T-helper 17 cell (primary cell): Measurements from ENCODE around the gene GPR4. TPM values are rescaled to one million over a fixed set of nuclear protein-coding genes. Genes with fewer than 3 reads are reported as not detected.
"Not testable (repeated sequence)": the region's sequence is repeated elsewhere in the genome, so short reads cannot be mapped to it uniquely, and the experiment has no call there.

Experiments
- ATAC-seq: fragments of 150-1000 bp; cut with Tn5 transposase; 2 replicates; pipeline ENCODE4 v1.10.0; 2021; ENCODE audit warnings: mild to moderate bottlenecking, moderate library complexity
- DNase-seq, 3 donors: peaks; one replicate each; pipeline versions ENCODE4 v3.0.0 to v3.0.0-alpha.2; 2020 to 2021
- H3K9me3 ChIP-seq: one replicate; pipeline ENCODE4 v1.7.0; 2013; ENCODE audit warnings: low read length, mild to moderate bottlenecking; ENCODE audit not compliant: control insufficient read depth, poor library complexity, severe bottlenecking
- H3K27ac Mint-ChIP-seq: one replicate; pipeline ENCODE4 v1.8.0; 2022; ENCODE audit warnings: mild to moderate bottlenecking, moderate library complexity, mixed read lengths
- H3K27me3 Mint-ChIP-seq: one replicate; pipeline ENCODE4 v1.8.0; 2022; ENCODE audit warnings: mixed read lengths
- H3K36me3 Mint-ChIP-seq: one replicate; pipeline ENCODE4 v1.8.0; 2022; ENCODE audit warnings: low read depth, mixed read lengths
- H3K4me1 Mint-ChIP-seq: one replicate; pipeline ENCODE4 v1.8.0; 2022; ENCODE audit warnings: mild to moderate bottlenecking, mixed read lengths
- H3K4me3 Mint-ChIP-seq: one replicate; pipeline ENCODE4 v1.8.0; 2022; ENCODE audit warnings: mild to moderate bottlenecking, moderate library complexity, mixed read lengths
- total RNA-seq, 4 donors: library from RNA in 2 of 4; stranded (reverse) in 2 of 4; gene quantifications; one replicate each; pipeline ENCODE4 v1.2.3 and lab custom pipeline; 2022 to 2026

GPR4 gene
- total RNA-seq, 2 donors from 2014 or later: not detected

DNA sequence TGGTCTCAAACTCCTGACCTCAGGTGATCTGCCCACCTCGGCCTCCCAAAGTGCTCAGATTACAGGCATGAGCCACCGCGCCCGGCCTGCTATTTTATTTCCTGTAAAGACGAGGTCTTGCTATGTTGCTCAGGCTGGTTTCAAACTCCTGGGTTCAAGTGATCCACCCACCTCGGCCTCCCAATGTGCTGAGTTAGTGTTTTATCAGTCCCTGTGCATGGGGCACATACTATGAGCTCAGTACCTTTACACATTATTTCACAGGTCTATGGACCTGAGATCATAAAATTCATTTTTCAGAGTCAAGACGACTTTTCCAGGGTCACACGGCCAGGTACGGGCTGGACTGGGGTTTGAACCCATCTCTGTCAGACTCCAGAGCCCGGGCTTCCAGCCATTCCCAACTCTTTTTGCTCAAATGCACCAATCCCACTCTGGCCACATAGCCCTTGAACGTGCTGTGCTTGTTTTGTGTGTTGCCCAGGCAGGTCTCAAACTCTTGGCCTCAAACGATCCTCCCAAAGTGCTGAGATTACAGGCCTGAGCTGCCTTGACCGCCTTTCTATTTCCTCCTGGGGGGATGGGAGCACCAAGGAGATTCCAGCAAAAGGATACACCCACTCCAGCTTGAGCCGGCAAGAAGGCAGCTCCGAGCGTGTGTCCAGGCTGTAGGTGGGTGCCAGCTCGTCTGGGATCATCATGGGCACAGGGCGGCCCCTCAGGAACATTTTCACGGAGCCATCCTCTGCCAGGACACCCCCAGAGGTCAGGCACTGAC is 36.1 kb upstream of the GPR4 start:
- peak overlapping the region; percentile 94 for H3K4me3 Mint-ChIP-seq
- DNase-seq (no peak), ATAC-seq (no peak)
- no peaks in the 10 kb centered on the region for H3K9me3 ChIP-seq
- peaks cover 26% of the 10 kb centered on the region for H3K4me1 Mint-ChIP-seq
- H3K27me3 Mint-ChIP-seq: no peaks in the 10 kb centered on the region
- H3K36me3 Mint-ChIP-seq: no peaks in the 10 kb centered on the region
- H3K27ac Mint-ChIP-seq: peak overlapping the region; percentile 80

DNA sequence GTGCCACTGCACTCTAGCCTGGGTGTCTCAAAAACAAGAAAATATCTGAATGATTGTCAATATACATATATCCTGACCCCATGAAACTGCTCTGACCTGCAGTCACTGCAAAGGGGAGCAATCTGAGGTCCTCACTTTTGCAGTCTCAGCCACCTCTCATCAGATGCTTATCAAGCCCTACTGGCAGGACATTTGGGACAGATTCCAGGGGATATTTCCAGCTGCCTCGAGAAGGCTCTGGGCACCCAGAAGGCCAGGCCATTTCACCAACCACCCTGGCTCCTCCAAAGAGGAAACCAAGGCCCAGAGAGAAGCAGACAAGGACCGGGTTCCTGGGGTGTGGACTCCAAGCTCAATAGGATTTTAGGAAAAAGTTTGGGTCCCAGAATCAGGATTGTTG is 34.9 kb upstream of the GPR4 start:
- Mint-ChIP-seq H3K4me1 (peaks cover 19% of the 10 kb centered on the region), H3K36me3 (no peaks in the 10 kb centered on the region), H3K27me3 (no peaks in the 10 kb centered on the region), H3K4me3 (no peak overlapping the region), H3K27ac (no peak overlapping the region)
- no peaks in the 10 kb centered on the region for H3K9me3 ChIP-seq
- ATAC-seq: no peak
- DNase-seq: no peak

DNA sequence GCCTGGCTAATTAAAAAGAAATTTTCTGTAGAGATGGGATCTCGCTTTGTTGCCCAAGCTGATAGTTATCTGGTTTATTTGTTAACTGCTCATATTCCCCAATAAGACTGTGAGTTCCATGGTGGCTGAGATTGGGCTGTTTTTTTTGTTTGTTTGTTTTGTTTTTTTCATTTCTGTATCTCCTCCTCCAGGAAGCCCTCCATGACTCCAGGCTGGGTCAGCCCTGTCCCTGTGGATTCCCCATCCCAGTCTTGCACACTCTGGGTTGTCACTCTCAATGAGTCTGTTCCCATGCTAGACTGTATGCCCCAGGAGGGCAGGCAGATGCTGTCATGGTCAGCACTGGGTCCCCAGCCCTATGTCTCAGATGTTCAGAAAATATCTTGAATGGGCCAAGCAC is 34.3 kb upstream of the GPR4 start:
- DNase-seq (no peak), ATAC-seq (no peak)
- Mint-ChIP-seq H3K4me1 (peaks cover 14% of the 10 kb centered on the region), H3K27me3 (no peaks in the 10 kb centered on the region), H3K27ac (no peak overlapping the region), H3K4me3 (no peak overlapping the region), H3K36me3 (no peaks in the 10 kb centered on the region)
- no peaks in the 10 kb centered on the region for H3K9me3 ChIP-seq

DNA sequence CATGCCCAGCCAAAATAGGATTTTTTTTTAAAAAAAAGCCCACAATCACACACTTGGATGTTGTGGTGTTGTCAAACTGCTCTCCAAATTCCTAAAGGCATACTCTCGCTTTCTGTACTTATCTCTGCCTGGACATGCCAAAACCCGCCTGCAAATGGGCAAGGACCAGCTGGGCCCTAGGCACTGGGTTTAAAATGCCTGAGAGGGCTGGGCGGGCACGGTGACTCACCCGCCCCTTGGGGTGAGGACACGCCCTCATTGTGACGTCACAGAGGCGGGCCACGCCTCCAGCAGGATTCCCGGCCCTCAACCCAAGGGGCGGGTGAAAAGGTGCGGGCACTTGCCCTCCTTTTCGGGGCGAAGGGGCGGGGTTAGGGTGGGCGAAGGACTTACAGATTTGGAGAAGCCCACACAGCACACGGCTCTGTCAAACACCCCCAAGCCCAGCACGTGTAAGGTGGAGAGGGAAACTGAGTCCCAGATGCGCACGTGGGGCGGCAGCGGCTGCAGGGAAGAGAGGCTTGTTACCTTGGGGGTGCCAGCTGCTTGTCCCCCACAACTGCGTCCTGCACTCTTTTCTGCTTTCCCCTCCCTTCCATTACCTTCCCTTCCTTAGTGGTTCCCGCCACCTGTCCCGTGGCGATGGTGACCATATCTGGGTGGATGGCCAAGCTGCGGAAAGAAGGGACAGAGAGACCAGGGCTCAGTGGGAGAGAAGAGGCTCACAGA is 30.6 kb upstream of the GPR4 start:
- no peak overlapping the region for H3K4me3 Mint-ChIP-seq
- DNase-seq (peak in 2 of 3 donors; percentile 24 to 34), ATAC-seq (peak; percentile 39)
- no peaks in the 10 kb centered on the region for H3K4me1 Mint-ChIP-seq
- H3K27me3 Mint-ChIP-seq: no peaks in the 10 kb centered on the region
- H3K36me3 Mint-ChIP-seq: no peaks in the 10 kb centered on the region
- no peak overlapping the region for H3K27ac Mint-ChIP-seq
- H3K9me3 ChIP-seq: no peaks in the 10 kb centered on the region

DNA sequence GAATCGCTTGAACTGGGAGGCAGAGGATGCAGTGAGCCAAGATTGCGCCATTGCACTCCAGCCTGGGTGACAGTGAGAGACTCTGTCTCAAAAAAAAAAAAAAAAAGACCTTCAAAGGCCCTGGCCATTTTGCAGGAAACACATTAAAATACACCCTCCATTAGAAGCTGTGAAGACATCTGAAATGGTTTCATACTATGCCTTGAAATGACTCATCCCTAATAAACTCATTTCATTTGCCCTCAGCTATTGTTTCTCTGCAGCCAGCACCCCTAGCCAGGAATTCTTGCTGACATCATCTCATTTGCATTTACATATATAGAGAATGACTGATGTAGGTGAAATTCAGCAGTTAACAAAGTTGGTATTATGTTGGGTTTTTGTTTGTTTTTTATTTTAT is 28.5 kb upstream of the GPR4 start:
- no peak for DNase-seq
- Mint-ChIP-seq H3K4me3 (no peak overlapping the region), H3K27me3 (no peaks in the 10 kb centered on the region), H3K27ac (no peak overlapping the region), H3K4me1 (no peaks in the 10 kb centered on the region), H3K36me3 (peaks cover 4% of the 10 kb centered on the region)
- no peaks in the 10 kb centered on the region for H3K9me3 ChIP-seq
- no peak for ATAC-seq

DNA sequence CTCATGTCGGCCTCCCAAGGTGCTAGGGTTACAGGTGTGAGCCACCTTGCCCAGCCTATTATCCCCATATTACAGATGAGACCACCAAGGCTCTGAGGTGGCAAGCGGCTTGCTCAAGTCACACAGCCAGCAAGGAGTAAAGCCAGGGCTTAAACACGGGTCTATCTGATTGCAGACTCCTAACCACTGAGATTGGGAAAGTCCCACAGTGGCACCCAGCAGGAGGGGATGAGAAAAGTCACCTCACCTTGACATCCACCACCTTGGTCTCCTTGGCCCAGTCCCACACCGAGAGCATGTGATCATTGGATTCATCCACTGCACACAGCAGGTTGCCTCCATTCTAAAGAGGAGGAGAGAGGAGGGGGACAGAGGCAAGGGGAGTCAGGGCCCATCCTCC is 27.7 kb upstream of the GPR4 start:
- H3K27me3 Mint-ChIP-seq: no peaks in the 10 kb centered on the region
- ATAC-seq: no peak

DNA sequence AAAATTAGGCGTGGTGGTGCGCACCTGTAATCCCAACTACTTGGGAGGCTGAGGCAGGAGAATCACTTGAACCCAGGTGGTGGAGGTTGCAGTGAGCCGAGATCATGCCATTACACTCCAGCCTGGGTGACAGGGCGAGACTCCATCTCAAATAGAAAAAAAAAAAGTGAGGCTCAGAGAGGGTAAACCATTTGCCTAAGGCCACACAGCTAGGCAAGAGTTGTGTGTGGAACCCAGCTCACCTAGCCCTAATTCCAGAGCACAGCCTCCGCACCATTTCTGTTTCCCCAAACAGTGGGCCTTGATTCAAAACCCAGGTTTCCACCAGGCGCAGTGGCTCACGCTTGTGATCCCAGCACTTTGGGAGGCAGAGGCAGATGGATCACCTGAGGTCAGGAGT is 26.2 kb upstream of the GPR4 start:
- not testable (repeated sequence) for DNase-seq, H3K27me3 Mint-ChIP-seq, H3K27ac Mint-ChIP-seq, ATAC-seq, H3K4me3 Mint-ChIP-seq, H3K4me1 Mint-ChIP-seq, H3K9me3 ChIP-seq
- peaks cover 10% of the 10 kb centered on the region for H3K36me3 Mint-ChIP-seq

More for the DNA sequence above, 27.7 kb upstream of the GPR4 start:
- Mint-ChIP-seq H3K4me3 (no peak overlapping the region), H3K4me1 (no peaks in the 10 kb centered on the region), H3K27ac (peak overlapping the region; percentile 49), H3K36me3 (peaks cover 4% of the 10 kb centered on the region)
- no peak for DNase-seq
- H3K9me3 ChIP-seq: no peaks in the 10 kb centered on the region

DNA sequence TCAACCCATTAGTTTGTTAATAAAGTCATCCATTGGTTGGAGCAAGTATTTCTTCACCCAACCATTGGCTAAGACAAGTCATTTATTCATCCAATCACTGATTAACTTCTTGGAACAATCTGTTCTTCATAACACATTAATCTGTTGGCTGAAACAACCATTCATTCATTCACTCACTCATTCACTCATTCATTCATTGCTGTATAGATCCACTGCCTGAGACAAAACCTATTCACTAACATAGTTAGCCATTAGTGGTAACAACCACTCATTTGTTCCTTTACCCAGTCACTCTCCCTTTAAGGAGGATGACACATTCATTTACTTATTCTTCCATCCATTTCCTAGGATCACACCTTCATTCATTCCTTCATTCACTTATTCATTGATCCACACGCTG is 22.0 kb upstream of the GPR4 start:
- Mint-ChIP-seq H3K4me3 (no peak overlapping the region), H3K36me3 (peaks cover 15% of the 10 kb centered on the region)

DNA sequence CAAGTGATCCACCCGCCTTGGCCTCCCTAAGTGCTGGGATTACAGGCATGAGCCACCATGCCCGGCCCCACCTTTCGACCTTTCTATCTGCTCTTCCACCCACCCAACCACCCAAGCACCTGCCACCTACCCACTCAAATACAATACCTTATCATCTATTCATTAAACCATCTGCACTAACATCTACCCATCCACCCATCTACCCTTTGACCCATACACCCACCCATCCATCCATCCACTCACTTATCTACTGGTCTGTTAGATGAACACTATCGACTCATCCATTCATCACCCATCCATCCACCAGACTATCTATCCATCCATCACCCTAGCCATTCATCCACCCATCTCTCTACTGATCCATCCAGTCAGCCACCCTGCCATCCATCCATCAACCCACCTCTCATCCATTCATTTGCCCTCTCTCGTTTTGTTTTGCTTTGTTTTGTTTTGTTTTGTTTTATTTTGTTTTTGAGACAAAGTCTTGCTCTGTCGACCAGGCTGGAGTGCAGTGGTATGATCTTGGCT is 20.0 kb upstream of the GPR4 start:
- no peaks in the 10 kb centered on the region for H3K9me3 ChIP-seq
- H3K36me3 Mint-ChIP-seq: peaks cover 13% of the 10 kb centered on the region
- no peaks in the 10 kb centered on the region for H3K27me3 Mint-ChIP-seq
- H3K4me3 Mint-ChIP-seq: no peak overlapping the region
- H3K27ac Mint-ChIP-seq: peak overlapping the region; percentile 51
- DNase-seq: no peak
- H3K4me1 Mint-ChIP-seq: peaks cover 13% of the 10 kb centered on the region
- ATAC-seq: no peak

More for the DNA sequence above, 22.0 kb upstream of the GPR4 start:
- peaks cover 13% of the 10 kb centered on the region for H3K4me1 Mint-ChIP-seq
- no peaks in the 10 kb centered on the region for H3K27me3 Mint-ChIP-seq
- peak overlapping the region; percentile 85 for H3K27ac Mint-ChIP-seq
- no peak for DNase-seq
- no peaks in the 10 kb centered on the region for H3K9me3 ChIP-seq
- ATAC-seq: no peak

DNA sequence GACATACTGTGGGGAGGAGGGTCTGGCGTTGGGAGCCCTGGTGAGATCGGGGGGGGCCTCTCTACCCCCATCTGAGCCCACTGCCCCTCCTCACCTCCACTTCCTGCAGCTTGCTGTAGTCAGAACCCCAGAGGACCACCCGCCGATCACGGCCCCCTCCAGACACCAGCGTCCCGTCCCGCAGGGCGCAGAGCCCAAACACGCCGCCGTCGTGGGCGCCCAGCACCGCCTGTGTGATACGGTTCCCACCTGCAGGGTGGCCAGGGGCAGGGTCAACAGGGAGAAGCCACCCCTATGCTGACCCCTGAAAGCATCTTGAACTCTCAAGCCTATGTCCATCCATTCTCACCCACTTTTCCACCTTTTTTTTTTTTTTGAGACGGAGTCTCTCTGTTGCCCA is 19.4 kb upstream of the GPR4 start:
- H3K36me3 Mint-ChIP-seq: peaks cover 13% of the 10 kb centered on the region
- H3K9me3 ChIP-seq: no peaks in the 10 kb centered on the region
- peaks cover 13% of the 10 kb centered on the region for H3K4me1 Mint-ChIP-seq
- ATAC-seq: no peak
- no peaks in the 10 kb centered on the region for H3K27me3 Mint-ChIP-seq
- DNase-seq: no peak
- H3K27ac Mint-ChIP-seq: peak overlapping the region; percentile 51
- H3K4me3 Mint-ChIP-seq: no peak overlapping the region

DNA sequence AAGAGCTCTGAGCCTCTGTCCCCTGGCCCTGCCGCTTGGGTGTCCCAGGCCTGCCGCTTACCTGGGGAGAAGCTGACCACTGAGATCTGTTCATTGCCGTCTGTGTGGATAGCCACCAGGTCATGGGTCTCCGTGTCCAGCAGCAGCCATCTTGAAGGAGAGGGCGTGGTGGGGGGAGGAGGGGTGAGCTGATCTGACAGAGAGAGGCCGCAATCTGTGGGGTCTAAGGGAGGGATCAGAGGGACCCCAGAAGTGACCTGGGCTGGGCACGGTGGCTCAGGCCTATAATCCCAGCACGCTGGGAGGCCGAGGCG is 14.6 kb upstream of the GPR4 start:
- H3K36me3 Mint-ChIP-seq: peaks cover 4% of the 10 kb centered on the region
- H3K9me3 ChIP-seq: no peaks in the 10 kb centered on the region
- no peak for ATAC-seq
- H3K27me3 Mint-ChIP-seq: no peaks in the 10 kb centered on the region
- peaks cover 10% of the 10 kb centered on the region for H3K4me1 Mint-ChIP-seq
- DNase-seq: no peak
- H3K27ac Mint-ChIP-seq: no peak overlapping the region
- H3K4me3 Mint-ChIP-seq: no peak overlapping the region

DNA sequence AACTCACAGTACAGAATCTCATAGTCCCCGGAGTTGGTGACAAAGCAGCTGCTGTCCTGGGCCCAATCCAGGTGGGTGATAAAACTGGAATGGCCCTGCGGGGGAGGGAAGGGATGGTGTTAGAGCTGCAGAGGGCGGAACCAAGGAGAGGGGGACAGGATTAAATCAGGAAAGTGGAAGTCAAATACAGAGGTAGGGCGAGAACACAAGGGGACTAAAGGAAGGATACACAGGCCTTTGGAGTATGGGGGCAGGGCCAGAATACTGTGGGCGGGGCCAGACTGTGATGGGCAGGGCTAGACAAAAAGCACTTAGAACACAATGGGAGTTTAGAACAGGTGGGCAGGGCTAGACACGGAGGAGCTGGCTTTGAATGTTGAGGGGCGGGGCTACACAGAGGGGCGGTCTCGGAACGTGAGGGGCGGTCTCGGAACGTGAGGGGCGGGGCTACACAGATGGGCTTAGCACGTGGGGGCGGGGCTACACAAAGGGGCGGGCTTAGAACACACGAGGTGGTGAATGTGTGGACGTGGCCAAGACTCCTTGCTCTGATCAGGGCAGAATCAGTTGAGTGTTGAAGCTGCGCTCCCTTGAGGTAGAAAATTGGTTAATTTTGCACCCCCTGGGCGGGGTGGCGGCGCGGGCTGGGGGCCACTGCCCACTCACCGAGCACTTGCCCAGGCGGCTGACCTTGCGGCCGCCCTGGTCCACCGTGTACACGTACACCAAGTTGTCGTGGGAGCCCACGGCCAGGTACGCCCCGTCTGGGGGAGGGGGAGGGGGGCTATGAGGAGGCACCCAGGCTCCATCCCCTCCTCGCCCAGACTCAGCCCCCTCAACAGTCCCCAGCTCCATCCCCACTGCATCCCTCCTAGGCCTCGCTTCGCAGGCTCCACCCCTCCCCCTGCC is 14.0 kb upstream of the GPR4 start:
- Mint-ChIP-seq H3K36me3 (peaks cover 4% of the 10 kb centered on the region), H3K27ac (peak overlapping the region; percentile 37), H3K4me3 (no peak overlapping the region), H3K27me3 (no peaks in the 10 kb centered on the region), H3K4me1 (peaks cover 10% of the 10 kb centered on the region)
- DNase-seq (peak; percentile 62 to 77 (median 75)), ATAC-seq (peak; percentile 98)
- H3K9me3 ChIP-seq: no peaks in the 10 kb centered on the region

DNA sequence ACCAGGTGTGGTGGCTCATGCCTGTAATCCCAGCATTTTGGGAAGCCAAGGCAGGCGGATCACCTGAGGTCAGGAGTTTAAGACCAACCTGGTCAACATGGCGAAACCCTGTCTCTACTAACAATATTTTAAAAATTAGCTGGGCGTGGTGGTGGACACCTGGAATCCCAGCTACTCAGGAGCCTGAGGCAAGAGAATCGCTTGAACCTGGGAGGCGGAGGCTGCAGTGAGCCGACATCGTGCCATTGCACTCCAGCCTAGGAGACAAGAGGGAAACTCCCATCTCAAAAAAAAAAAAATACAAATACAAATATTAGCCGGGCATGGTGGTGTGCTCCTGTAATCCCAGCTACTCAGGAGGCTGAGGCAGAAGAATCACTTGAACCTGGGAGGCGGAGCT is 13.0 kb upstream of the GPR4 start:
- not testable (repeated sequence) for H3K9me3 ChIP-seq, DNase-seq, H3K27me3 Mint-ChIP-seq, H3K4me3 Mint-ChIP-seq, H3K27ac Mint-ChIP-seq, ATAC-seq, H3K36me3 Mint-ChIP-seq, H3K4me1 Mint-ChIP-seq
